CD4-positive, CD25-positive, alpha-beta regulatory T cell (primary cell): Measurements from ENCODE around the gene TENT4A. TPM values are rescaled to one million over a fixed set of nuclear protein-coding genes. Genes with fewer than 3 reads are reported as not detected.

ENCODE experiments used
- ATAC-seq, 2 donors: fragments of 150-1000 bp; cut with Tn5 transposase; one replicate each; pipeline ENCODE4 v1.10.0; 2021; ENCODE audit warnings: low read depth in 2 of 2, moderate number of reproducible peaks in 2 of 2, moderate library complexity in 1 of 2
- DNase-seq, 3 donors: peaks; one replicate each; pipeline versions ENCODE4 v3.0.0 to v3.0.0-alpha.2; 2012 to 2022; ENCODE audit warnings: mixed read lengths in 1 of 3
- H3K27ac ChIP-seq: one replicate; pipeline ENCODE4 v1.7.0; 2013; ENCODE audit warnings: mild to moderate bottlenecking, low read length; ENCODE audit not compliant: insufficient read depth, poor library complexity, severe bottlenecking
- H3K27me3 ChIP-seq: one replicate; pipeline ENCODE4 v1.7.0; 2013; ENCODE audit warnings: low read length; ENCODE audit not compliant: control insufficient read depth, insufficient read depth
- H3K36me3 ChIP-seq: one replicate; pipeline ENCODE4 v1.7.0; 2013; ENCODE audit warnings: mild to moderate bottlenecking, low read length, moderate library complexity; ENCODE audit not compliant: control insufficient read depth, insufficient read depth
- H3K4me1 ChIP-seq: 2 replicates; pipeline ENCODE4 v1.7.0; 2013; ENCODE audit warnings: mild to moderate bottlenecking, low read length; ENCODE audit not compliant: insufficient read depth, control insufficient read depth, poor library complexity, severe bottlenecking
- H3K4me3 ChIP-seq: one replicate; pipeline ENCODE4 v1.7.0; 2013; ENCODE audit warnings: low read depth, mild to moderate bottlenecking, low read length, moderate library complexity
- H3K9me3 ChIP-seq, 2 experiments: 1 replicate in 1 of 2; 2 replicates in 1 of 2; pipeline ENCODE4 v1.7.0; 2013; ENCODE audit warnings: low read length in 2 of 2, mild to moderate bottlenecking in 1 of 2, moderate library complexity in 1 of 2; ENCODE audit not compliant: control insufficient read depth in 2 of 2
- H3K27ac Mint-ChIP-seq, 3 donors: one replicate each; pipeline ENCODE4 v1.8.0; 2020 to 2022; ENCODE audit warnings: mild to moderate bottlenecking in 3 of 3, mixed read lengths in 3 of 3, moderate library complexity in 2 of 3
- H3K27me3 Mint-ChIP-seq: one replicate; pipeline ENCODE4 v1.8.0; 2022; ENCODE audit warnings: mild to moderate bottlenecking, mixed read lengths
- H3K36me3 Mint-ChIP-seq: one replicate; pipeline ENCODE4 v1.8.0; 2020; ENCODE audit warnings: mixed read lengths
- H3K4me1 Mint-ChIP-seq, 4 donors: one replicate each; pipeline ENCODE4 v1.8.0; 2020 to 2022; ENCODE audit warnings: mixed read lengths in 4 of 4, mild to moderate bottlenecking in 1 of 4
- H3K4me3 Mint-ChIP-seq, 4 donors: one replicate each; pipeline ENCODE4 v1.8.0; 2020 to 2022; ENCODE audit warnings: mild to moderate bottlenecking in 4 of 4, mixed read lengths in 4 of 4, moderate library complexity in 3 of 4
- H3K9me3 Mint-ChIP-seq, 7 donors: one replicate each; pipeline ENCODE4 v1.8.0; 2020 to 2022; ENCODE audit warnings: mixed read lengths in 7 of 7, mild to moderate bottlenecking in 3 of 7, moderate library complexity in 2 of 7
- polyA plus RNA-seq, 4 donors: library from polyadenylated mRNA; unstranded; fragments of 300-500 nt; fragmentation: Illumina TruSeq; gene quantifications; one replicate each; pipeline ENCODE4 v1.2.3, GENCODE V29; 2021
- total RNA-seq: library from RNA; stranded (reverse); gene quantifications from one replicate; pipeline ENCODE4 v1.2.3, GENCODE V29; 2022

The TENT4A gene
- total and polyA plus RNA-seq, 5 donors from 2014 or later, result 0.74 to 66.5 (median 1.3) TPM

DNA sequence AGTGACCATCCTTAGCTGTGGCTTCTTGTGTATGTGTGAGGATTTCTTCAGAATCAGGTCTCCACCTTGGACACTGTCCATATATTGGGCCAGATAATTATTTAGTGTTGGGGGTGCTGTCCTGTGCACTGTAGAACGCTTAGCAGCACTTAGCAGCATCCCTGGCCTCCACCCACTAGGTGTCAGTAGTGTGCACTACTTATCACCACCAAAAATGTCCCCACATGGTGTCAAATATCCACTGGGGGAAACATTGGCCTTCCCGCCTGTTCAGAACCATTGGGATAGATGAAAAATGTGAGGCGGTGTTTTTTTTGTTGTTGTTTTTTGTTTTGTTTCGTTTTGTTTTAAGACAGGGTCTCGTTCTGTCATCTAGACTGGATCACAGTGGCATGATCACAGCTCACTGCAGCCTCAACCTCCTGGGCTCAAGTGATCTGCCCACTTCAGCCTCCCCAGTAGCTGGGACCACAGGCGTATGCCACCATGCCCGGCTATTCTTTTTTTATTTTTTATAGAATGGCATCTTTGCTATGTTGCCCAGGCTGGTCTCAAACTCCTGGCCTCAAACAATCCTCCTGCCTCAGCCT, 67.7 kb downstream of the TENT4A start:
- no peaks in the 10 kb centered on the region for H3K36me3 Mint-ChIP-seq
- Histone ChIP-seq H3K27me3 (no peaks in the 10 kb centered on the region), H3K27ac (no peak overlapping the region), H3K4me1 (no peaks in the 10 kb centered on the region), H3K36me3 (no peaks in the 10 kb centered on the region), H3K9me3 (no peaks in the 10 kb centered on the region), H3K4me3 (no peak overlapping the region)
- H3K27me3 Mint-ChIP-seq, result peaks cover 21% of the 10 kb centered on the region
- H3K4me1 Mint-ChIP-seq, result peaks cover 0 to 5% (median 0%) of the 10 kb centered on the region in 4 donors
- H3K9me3 Mint-ChIP-seq, result peaks cover 0 to 1% (median 0%) of the 10 kb centered on the region in 7 donors
- no peak overlapping the region for H3K4me3 Mint-ChIP-seq
- ATAC-seq (peak in 1 of 2 donors; percentile 44), DNase-seq (peak; percentile 8 to 44 (median 8))
- H3K27ac Mint-ChIP-seq, result no peak overlapping the region

DNA sequence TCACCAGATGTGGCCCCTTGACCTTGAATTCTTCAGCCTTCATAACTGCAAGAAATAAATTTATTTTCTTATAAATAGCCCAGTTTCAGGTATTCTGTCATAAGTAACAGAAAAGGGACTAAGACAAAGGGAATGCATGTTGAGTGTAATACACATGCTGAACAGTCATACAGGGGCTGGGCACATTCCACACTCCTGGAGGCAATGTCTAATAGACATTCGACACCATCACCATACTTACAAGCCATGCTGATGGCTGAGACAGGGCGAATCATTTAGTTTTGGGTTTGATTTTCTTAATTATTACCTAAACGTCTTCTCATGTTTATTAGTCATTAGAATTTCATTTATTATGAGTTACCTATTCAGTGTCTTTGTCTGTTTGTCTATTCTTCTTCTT, 68.5 kb downstream of the TENT4A start:
- ATAC-seq, result no peak
- H3K27ac ChIP-seq, result no peak overlapping the region
- H3K27me3 ChIP-seq, result no peaks in the 10 kb centered on the region
- no peaks in the 10 kb centered on the region for H3K36me3 Mint-ChIP-seq
- H3K4me3 Mint-ChIP-seq, result no peak overlapping the region
- peaks cover 0 to 1% (median 0%) of the 10 kb centered on the region in 7 donors for H3K9me3 Mint-ChIP-seq
- H3K27me3 Mint-ChIP-seq, result peaks cover 21% of the 10 kb centered on the region
- no peaks in the 10 kb centered on the region for H3K4me1 ChIP-seq
- no peaks in the 10 kb centered on the region for H3K36me3 ChIP-seq
- no peak overlapping the region for H3K4me3 ChIP-seq
- peaks cover 0 to 5% (median 0%) of the 10 kb centered on the region in 4 donors for H3K4me1 Mint-ChIP-seq
- H3K9me3 ChIP-seq, result no peaks in the 10 kb centered on the region
- no peak for DNase-seq
- no peak overlapping the region for H3K27ac Mint-ChIP-seq

DNA sequence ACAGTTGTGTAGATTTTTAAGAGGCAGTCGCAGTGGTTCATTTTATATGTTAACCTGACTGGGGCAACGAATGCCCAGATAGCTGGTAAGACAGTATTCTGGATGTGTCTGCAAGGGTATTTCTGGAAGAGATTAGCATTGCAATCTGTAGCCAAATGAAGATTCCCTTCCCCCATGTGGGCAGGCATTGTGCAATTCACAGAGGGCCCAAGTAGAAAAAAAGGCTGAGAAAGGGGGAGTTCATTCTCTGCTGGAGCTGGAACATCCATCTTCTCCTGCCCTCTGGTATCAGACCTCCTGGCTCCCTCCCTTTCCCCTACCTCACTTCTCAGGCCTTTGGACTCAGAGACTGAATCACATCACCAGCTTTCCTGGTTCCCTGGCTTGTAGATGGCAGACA, 70.6 kb downstream of the TENT4A start:
- H3K36me3 Mint-ChIP-seq, result no peaks in the 10 kb centered on the region
- H3K27me3 Mint-ChIP-seq, result peaks cover 2% of the 10 kb centered on the region
- Histone ChIP-seq H3K4me1 (no peaks in the 10 kb centered on the region), H3K27ac (no peak overlapping the region), H3K9me3 (no peaks in the 10 kb centered on the region), H3K27me3 (no peaks in the 10 kb centered on the region), H3K4me3 (no peak overlapping the region), H3K36me3 (no peaks in the 10 kb centered on the region)
- H3K4me1 Mint-ChIP-seq, result peaks cover 0 to 5% (median 0%) of the 10 kb centered on the region in 4 donors
- no peak overlapping the region for H3K27ac Mint-ChIP-seq
- ATAC-seq, result no peak
- no peaks in the 10 kb centered on the region for H3K9me3 Mint-ChIP-seq
- no peak overlapping the region for H3K4me3 Mint-ChIP-seq
- no peak for DNase-seq

DNA sequence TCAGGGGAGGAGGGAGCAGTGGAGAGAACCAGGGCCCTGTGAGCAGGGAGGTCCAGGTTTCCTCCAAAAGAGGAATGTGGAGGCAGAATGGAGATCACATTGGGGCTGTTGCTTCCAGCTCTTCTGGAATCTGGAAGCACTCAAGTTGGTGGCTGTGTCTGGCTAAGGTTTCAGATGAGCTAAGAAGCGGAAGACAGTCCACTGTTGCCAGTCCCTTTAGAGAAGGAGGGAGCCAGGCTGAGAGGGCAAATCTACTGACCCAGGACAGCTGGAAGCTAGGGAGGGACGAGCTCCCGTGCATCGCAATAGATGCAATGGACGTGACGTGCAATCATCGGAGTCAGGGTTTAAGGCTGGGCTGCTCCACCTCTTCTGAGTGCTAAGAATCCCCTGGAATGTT, 71.2 kb downstream of the TENT4A start:
- Mint-ChIP-seq H3K27ac (no peak overlapping the region), H3K9me3 (no peaks in the 10 kb centered on the region), H3K4me3 (no peak overlapping the region), H3K36me3 (no peaks in the 10 kb centered on the region), H3K4me1 (peaks cover 0 to 5% (median 0%) of the 10 kb centered on the region in 4 donors), H3K27me3 (no peaks in the 10 kb centered on the region)
- no peaks in the 10 kb centered on the region for H3K9me3 ChIP-seq
- no peaks in the 10 kb centered on the region for H3K27me3 ChIP-seq
- no peaks in the 10 kb centered on the region for H3K36me3 ChIP-seq
- ATAC-seq (no peak), DNase-seq (no peak)
- no peaks in the 10 kb centered on the region for H3K4me1 ChIP-seq
- H3K4me3 ChIP-seq, result no peak overlapping the region
- H3K27ac ChIP-seq, result no peak overlapping the region

DNA sequence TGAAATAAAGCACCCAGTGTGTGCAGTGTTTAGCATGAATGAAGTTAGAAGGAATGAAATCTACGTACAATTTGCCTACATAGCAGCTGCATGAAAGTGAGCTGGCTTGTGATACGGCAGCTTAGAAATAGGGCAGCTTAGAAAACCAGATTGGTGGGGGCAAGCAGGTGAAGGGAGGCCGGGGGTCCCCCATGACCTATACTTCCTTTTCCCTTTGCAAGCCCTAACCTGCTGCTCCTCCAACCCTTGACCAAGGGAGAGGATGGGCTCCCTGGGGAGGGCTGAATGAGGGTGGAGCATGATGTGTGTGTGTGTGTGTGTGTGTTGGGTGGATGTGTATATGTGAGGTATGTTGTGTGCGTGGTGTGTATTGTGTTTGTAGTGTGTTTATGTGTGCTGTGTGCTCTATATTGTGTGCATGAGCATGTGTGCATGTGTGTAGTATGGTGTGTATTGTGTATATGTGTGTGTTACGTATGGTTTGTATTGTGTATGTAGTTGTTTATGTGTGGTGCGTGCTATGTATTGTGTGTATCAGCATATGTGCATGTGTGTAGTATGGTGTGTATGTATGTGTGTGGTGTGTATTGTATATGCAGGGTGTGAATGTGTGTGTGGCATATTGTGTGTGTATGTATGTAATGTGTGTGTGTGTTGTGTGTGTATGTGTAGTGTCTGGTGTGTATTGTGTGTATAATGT, 72.1 kb downstream of the TENT4A start:
- H3K27me3 ChIP-seq, result no peaks in the 10 kb centered on the region
- no peak overlapping the region for H3K4me3 ChIP-seq
- H3K27ac ChIP-seq, result no peak overlapping the region
- no peaks in the 10 kb centered on the region for H3K9me3 Mint-ChIP-seq
- H3K4me1 Mint-ChIP-seq, result peaks cover 0 to 5% (median 0%) of the 10 kb centered on the region in 4 donors
- H3K4me3 Mint-ChIP-seq, result no peak overlapping the region
- no peaks in the 10 kb centered on the region for H3K9me3 ChIP-seq
- DNase-seq, result no peak
- ATAC-seq, result no peak
- no peak overlapping the region for H3K27ac Mint-ChIP-seq
- peaks cover 5% of the 10 kb centered on the region for H3K27me3 Mint-ChIP-seq
- no peaks in the 10 kb centered on the region for H3K4me1 ChIP-seq
- H3K36me3 Mint-ChIP-seq, result no peaks in the 10 kb centered on the region
- no peaks in the 10 kb centered on the region for H3K36me3 ChIP-seq

DNA sequence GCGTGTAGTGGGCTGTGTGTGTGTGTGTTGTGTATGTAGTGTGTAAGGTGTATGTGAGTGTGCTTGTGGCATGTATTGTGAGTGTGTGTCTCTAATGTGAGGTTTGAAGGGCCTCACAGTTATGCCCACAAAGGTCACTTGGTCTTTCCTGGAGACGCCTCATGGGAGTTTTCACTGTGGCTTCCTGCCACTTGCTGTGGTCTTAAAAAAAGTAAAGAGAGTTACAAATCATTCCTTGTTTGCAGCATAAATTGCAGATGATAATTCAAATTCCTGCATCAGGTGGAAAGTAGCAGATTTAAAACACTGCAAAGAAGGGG, 72.6 kb downstream of the TENT4A start:
- Mint-ChIP-seq H3K4me3 (no peak overlapping the region), H3K36me3 (no peaks in the 10 kb centered on the region), H3K4me1 (peaks cover 0 to 5% (median 0%) of the 10 kb centered on the region in 4 donors), H3K27ac (no peak overlapping the region), H3K27me3 (peaks cover 6% of the 10 kb centered on the region), H3K9me3 (no peaks in the 10 kb centered on the region)
- H3K4me1 ChIP-seq, result no peaks in the 10 kb centered on the region
- no peaks in the 10 kb centered on the region for H3K27me3 ChIP-seq
- H3K27ac ChIP-seq, result no peak overlapping the region
- DNase-seq (no peak), ATAC-seq (no peak)
- H3K4me3 ChIP-seq, result no peak overlapping the region
- H3K9me3 ChIP-seq, result no peaks in the 10 kb centered on the region
- no peaks in the 10 kb centered on the region for H3K36me3 ChIP-seq

DNA sequence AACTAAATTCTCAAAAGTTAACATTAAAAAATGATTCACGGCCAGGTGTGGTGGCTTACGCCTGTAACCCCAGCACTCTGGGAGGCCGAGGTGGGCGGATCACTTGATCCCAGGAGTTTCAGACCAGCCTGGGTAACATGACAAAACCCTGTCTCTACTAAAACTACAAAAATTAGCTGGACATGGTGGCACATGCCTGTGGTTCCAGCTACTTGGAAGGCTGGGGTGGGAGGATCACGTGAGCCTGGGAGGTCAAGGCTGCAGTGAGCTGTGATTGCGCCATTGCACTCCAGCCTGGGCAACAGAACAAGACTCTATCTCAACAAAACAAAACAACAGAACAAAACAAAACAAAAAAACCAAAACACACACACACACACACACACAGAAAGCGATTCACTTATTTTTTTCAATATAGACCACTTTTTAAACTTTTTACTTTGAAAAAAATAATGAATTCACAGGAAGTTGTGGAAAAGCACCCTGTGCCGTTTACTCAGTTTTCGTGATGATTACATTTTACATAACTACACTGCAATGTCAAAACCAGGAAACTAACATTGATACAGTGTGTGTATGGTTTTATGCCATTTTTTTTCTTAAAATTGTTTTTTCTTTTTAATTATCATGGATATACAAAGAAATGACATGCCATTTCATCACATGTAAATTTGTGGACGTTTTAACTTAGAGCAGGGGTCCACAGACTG, 73.7 kb downstream of the TENT4A start:
- no peaks in the 10 kb centered on the region for H3K36me3 Mint-ChIP-seq
- H3K4me3 Mint-ChIP-seq, result no peak overlapping the region
- H3K36me3 ChIP-seq, result no peaks in the 10 kb centered on the region
- H3K27ac ChIP-seq, result no peak overlapping the region
- DNase-seq (no peak), ATAC-seq (no peak)
- H3K27me3 Mint-ChIP-seq, result peaks cover 16% of the 10 kb centered on the region
- H3K9me3 Mint-ChIP-seq, result no peaks in the 10 kb centered on the region
- H3K4me1 Mint-ChIP-seq, result peaks cover 0 to 5% (median 0%) of the 10 kb centered on the region in 4 donors
- no peak overlapping the region for H3K4me3 ChIP-seq
- H3K4me1 ChIP-seq, result no peaks in the 10 kb centered on the region
- H3K27me3 ChIP-seq, result no peaks in the 10 kb centered on the region
- H3K9me3 ChIP-seq, result no peaks in the 10 kb centered on the region
- no peak overlapping the region for H3K27ac Mint-ChIP-seq
